Loucy (cell line): ENCODE measurements around the gene PEAK1.

Experiments
- H2AFZ ChIP-seq: fragments of 200-600 bp; sonication (generic); 2 replicates; pipeline ENCODE4 v1.6.0; 2016; ENCODE audit warnings: antibody characterized with exemption, mild to moderate bottlenecking, low read length, moderate library complexity
- H3F3A ChIP-seq: fragments of 200-600 bp; 2 replicates; pipeline ENCODE4 v1.6.0; 2016; ENCODE audit warnings: antibody characterized with exemption, low read depth, mild to moderate bottlenecking
- H3K27me3 ChIP-seq: fragments of 200-600 bp; sonication (generic); 2 replicates; pipeline ENCODE4 v1.6.1; 2014; ENCODE audit warnings: low read length, mild to moderate bottlenecking; ENCODE audit not compliant: insufficient read depth, poor library complexity, severe bottlenecking
- H3K36me3 ChIP-seq: fragments of 200-600 bp; sonication (generic); 2 replicates; pipeline ENCODE4 v1.6.1; 2016; ENCODE audit warnings: low read length; ENCODE audit not compliant: insufficient read depth
- H3K4me1 ChIP-seq: fragments of 200-600 bp; sonication (generic); 2 replicates; pipeline ENCODE4 v1.5.1; 2014; ENCODE audit warnings: low read length, mild to moderate bottlenecking; ENCODE audit not compliant: insufficient read depth, poor library complexity, severe bottlenecking
- H3K4me2 ChIP-seq: fragments of 200-600 bp; sonication (generic); 2 replicates; pipeline ENCODE4 v1.6.0; 2014; ENCODE audit warnings: antibody characterized with exemption, low read length, low read depth, mild to moderate bottlenecking; ENCODE audit not compliant: poor library complexity, severe bottlenecking
- H3K4me3 ChIP-seq: fragments of 200-600 bp; sonication (generic); 2 replicates; pipeline ENCODE4 v1.5.1; 2014; ENCODE audit warnings: low read length, mild to moderate bottlenecking, mixed read lengths; ENCODE audit not compliant: poor library complexity, severe bottlenecking
- H3K79me2 ChIP-seq: fragments of 200-600 bp; sonication (generic); 2 replicates; pipeline ENCODE4 v1.6.1; 2014; ENCODE audit warnings: low read length; ENCODE audit not compliant: insufficient read depth
- H3K9ac ChIP-seq: fragments of 200-600 bp; sonication (generic); 2 replicates; pipeline ENCODE4 v1.6.0; 2014; ENCODE audit warnings: mild to moderate bottlenecking, low read depth, low read length, moderate library complexity; ENCODE audit not compliant: poor library complexity, severe bottlenecking
- H3K9me2 ChIP-seq: fragments of 200-600 bp; sonication (generic); replicated peaks from 2 replicates; pipeline ENCODE4 v1.6.1; 2016; ENCODE audit warnings: low read depth, low read length, mixed read lengths
- H3K9me3 ChIP-seq: fragments of 200-600 bp; sonication (generic); 2 replicates; pipeline ENCODE4 v1.6.1; 2014; ENCODE audit warnings: mild to moderate bottlenecking, antibody characterized with exemption, low read length, low read depth; ENCODE audit not compliant: insufficient read depth
- H4K20me1 ChIP-seq: fragments of 200-600 bp; sonication (generic); 2 replicates; pipeline ENCODE4 v1.6.0; 2014; ENCODE audit warnings: antibody characterized with exemption, low read length, mild to moderate bottlenecking; ENCODE audit not compliant: insufficient read depth, poor library complexity, severe bottlenecking
- EZH2phosphoT487 ChIP-seq: fragments of 200-600 bp; IDR thresholded peaks from 2 replicates; pipeline ENCODE4 v1.6.1; 2018; ENCODE audit warnings: antibody characterized with exemption, mild to moderate bottlenecking, moderate library complexity, borderline replicate concordance
- TF ChIP-seq, protein P1 (sequence below): fragments of 200-600 bp; sonication (generic); conservative IDR thresholded peaks from 2 replicates; pipeline ENCODE4 v1.5.1; 2014; ENCODE audit warnings: mild to moderate bottlenecking, antibody characterized with exemption, low read length

The PEAK1 gene

DNA sequence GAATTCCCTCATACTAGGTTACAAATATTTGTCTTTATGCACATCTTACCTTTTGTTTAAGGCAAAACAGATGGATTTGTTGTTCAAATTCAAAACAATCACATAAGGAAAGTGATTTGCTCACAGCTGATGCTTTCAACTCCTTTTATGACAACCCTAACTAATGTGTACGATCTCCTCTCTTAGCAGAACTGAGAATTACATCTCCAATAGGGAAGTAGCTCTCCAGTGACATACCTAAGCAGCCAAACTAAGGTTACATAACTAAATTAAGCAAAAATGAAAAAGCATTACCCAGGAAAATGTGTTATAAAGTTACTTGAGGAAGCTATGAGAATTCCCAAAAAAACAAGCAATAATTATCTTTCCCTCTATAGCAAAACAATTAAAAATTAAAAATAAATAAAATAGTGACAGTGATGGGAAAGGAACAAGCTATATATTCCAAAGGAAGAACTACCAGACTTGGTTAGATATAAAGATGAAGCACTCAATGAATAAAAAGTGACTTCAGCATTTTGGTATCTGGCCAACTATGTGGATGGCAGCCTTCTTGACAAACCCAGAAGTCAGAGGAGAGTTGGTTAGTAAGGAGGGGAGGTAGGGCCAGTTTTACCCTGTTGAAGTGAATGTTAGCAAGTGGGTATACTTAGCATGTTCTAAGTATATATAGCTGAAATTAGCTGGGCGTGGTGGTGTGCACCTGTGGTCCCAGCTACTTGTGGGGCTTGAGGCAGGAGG is 32.4 kb downstream of the PEAK1 start:
- Histone ChIP-seq H3K36me3 (no peaks in the 10 kb centered on the region), H3K79me2 (peaks cover 12% of the 10 kb centered on the region; the same call in 1 of the 2 replicates), H3K9me2 (no peaks in the 10 kb centered on the region), H4K20me1 (no peaks in the 10 kb centered on the region), H3F3A (no peaks in the 10 kb centered on the region), H2AFZ (no peak overlapping the region), H3K9ac (no peak overlapping the region), H3K4me3 (no peak overlapping the region), H3K27me3 (no peaks in the 10 kb centered on the region), H3K9me3 (no peaks in the 10 kb centered on the region), H3K4me1 (no peaks in the 10 kb centered on the region), H3K4me2 (no peak overlapping the region)
- no peak for TF ChIP-seq EZH2phosphoT487
- TF ChIP-seq, protein P1, sequence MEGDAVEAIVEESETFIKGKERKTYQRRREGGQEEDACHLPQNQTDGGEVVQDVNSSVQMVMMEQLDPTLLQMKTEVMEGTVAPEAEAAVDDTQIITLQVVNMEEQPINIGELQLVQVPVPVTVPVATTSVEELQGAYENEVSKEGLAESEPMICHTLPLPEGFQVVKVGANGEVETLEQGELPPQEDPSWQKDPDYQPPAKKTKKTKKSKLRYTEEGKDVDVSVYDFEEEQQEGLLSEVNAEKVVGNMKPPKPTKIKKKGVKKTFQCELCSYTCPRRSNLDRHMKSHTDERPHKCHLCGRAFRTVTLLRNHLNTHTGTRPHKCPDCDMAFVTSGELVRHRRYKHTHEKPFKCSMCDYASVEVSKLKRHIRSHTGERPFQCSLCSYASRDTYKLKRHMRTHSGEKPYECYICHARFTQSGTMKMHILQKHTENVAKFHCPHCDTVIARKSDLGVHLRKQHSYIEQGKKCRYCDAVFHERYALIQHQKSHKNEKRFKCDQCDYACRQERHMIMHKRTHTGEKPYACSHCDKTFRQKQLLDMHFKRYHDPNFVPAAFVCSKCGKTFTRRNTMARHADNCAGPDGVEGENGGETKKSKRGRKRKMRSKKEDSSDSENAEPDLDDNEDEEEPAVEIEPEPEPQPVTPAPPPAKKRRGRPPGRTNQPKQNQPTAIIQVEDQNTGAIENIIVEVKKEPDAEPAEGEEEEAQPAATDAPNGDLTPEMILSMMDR: no peak

DNA sequence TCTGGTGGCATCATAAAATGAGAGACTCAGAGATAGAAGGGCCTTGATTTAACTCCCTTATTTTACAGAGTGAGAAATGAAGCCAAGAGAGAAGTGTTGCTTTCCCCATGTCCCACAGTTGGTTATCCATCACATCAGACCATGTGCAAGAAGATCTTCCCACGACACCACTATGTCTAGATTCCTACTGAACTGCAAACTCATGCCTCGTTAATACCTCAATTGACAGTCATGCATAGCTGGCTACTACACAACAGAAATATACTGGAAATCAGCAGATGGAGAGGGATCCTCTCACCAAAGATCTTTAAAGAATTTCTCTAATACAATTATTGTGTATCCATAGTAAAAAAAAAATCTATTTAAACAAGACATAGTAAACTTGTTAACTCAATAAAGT is 33.3 kb downstream of the PEAK1 start:
- no peak overlapping the region for H3K4me2 ChIP-seq
- no peaks in the 10 kb centered on the region for H3K36me3 ChIP-seq
- no peaks in the 10 kb centered on the region for H3K9me3 ChIP-seq
- no peaks in the 10 kb centered on the region for H4K20me1 ChIP-seq
- H3K27me3 ChIP-seq: no peaks in the 10 kb centered on the region
- no peaks in the 10 kb centered on the region for H3F3A ChIP-seq
- TF ChIP-seq EZH2phosphoT487: no peak
- TF ChIP-seq, protein P1: no peak
- no peak overlapping the region for H2AFZ ChIP-seq
- H3K9ac ChIP-seq: no peak overlapping the region
- H3K79me2 ChIP-seq: peaks cover 12% of the 10 kb centered on the region; the same call in 1 of the 2 replicates
- no peak overlapping the region for H3K4me3 ChIP-seq
- H3K4me1 ChIP-seq: no peaks in the 10 kb centered on the region
- no peaks in the 10 kb centered on the region for H3K9me2 ChIP-seq

DNA sequence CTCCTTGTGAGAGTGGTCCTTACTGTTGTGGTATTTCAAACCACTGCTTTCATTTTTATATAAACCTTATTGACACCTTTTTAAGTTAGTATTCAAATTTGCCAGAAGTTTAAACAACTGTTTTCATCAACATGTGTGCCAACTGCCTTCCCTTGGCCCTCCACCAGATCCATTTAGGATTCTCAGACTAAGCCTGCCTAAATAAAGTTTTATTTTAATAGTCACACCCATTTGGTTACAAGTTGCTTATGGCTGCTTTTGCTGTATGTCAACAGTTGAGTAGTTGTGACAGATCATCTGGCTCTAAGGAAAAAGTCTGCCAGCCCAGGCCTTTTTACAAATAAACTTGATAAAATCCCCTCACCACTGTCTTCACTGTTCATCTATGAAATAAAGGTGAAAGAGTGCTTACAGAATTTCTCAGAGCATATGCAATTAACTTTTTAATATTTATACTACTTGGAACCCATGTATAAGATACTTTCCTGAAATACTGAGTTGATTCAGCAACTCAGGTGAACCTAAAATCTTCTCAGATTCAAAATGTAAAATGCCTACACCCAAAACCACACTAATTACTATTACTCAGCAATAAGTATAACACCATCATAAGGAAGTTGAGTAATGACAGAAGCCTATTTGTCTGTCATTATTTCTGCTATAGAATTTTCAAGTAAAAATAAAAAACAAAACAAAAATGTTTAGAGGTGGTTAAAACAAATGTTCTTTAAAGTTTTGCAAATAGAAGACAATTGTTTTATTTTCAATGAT is 35.1 kb downstream of the PEAK1 start:
- no peaks in the 10 kb centered on the region for H4K20me1 ChIP-seq
- no peak overlapping the region for H3K4me3 ChIP-seq
- H3K9ac ChIP-seq: no peak overlapping the region
- no peaks in the 10 kb centered on the region for H3K9me3 ChIP-seq
- H3K4me2 ChIP-seq: no peak overlapping the region
- H3K9me2 ChIP-seq: no peaks in the 10 kb centered on the region
- no peaks in the 10 kb centered on the region for H3K4me1 ChIP-seq
- no peaks in the 10 kb centered on the region for H3K27me3 ChIP-seq
- no peaks in the 10 kb centered on the region for H3F3A ChIP-seq
- no peak overlapping the region for H2AFZ ChIP-seq
- no peaks in the 10 kb centered on the region for H3K36me3 ChIP-seq
- peaks cover 8% of the 10 kb centered on the region; the same call in 1 of the 2 replicates for H3K79me2 ChIP-seq
- TF ChIP-seq, protein P1: no peak
- no peak for TF ChIP-seq EZH2phosphoT487
